HG03342 (cell line): Measurements from ENCODE around the gene DIP2C.
"Not testable (repeated sequence)": the region's sequence is repeated elsewhere in the genome, so short reads cannot be mapped to it uniquely, and the experiment has no call there.

Experiments
- ATAC-seq: cut with Tn5 transposase; IDR thresholded peaks from one replicate; pipeline ENCODE4 v1.9.1; 2021; ENCODE audit warnings: mild to moderate bottlenecking, moderate library complexity; ENCODE audit not compliant: unreplicated experiment

Gene DIP2C

DNA sequence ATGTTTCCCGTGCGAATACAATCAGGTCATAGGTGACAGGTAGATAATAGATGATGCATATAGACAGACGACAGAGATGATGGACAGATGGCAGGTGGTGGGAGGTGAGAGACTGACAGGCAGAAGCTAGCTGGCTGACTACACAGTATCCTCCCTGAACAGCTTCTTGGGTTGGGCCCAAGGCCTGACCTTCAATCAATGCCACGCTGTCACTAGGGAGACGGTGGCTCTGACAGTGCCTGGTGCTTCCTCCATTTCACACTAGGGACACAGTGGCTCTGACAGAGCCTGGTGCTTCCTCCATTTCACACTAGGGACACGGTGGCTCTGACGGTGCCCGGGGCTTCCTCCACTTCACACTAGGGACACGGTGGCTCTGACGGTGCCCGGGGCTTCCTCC lies 200.1 kb downstream of the DIP2C start:
- ATAC-seq, result no peak

DNA sequence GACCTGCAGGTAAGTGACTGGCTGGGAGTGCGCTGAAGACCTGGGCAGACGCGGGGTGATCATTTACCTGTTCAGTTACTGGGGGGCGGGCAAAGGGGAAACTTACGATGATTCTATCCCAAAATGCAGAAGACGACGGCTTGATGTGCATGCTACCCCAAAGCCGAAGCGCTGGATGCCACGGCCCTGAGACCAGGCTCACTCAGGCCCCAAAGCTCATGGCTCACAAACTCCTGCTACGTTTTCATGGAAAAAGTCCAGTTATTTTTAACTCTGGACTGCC lies 200.6 kb downstream of the DIP2C start:
- ATAC-seq, result no peak

DNA sequence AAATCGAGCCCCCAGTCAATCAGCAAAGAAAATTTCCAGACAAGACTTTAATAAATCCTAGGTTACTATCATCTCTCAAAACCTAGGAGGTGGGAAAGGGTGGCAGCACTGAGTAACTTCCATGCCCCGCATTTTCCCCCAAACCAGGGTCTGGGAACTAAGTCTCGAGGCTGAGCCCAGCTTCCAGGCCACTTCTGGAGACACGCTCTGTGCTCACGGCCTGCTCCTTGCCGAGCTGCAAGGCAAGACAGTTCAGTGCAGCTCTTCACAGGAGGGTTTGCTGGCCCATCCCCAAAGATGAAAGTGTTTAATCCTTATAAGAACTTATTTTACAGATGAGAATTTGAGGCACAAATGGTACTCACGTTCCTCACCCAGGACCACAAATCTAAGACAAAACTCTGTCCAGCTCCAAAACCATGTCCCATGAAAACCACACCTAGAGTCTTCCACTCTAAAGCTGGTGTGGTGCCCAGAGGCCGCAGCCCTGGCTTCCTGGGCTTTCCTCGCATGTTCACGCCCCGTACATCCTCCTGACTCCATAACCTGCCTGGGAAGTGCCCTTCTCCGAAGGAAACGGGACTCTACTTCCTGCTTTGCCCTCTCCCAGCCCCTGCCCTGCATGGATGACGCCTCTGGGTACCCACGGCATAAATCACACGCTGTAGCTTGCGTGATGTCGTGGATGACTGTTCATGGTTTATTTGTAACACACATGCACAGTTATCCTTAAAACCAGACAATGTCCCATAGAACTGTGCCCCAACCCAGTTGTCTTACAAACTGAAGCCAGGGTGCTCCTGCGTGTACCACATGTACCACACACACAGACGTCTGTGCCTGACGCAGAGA lies 201.2 kb downstream of the DIP2C start:
- no peak for ATAC-seq

DNA sequence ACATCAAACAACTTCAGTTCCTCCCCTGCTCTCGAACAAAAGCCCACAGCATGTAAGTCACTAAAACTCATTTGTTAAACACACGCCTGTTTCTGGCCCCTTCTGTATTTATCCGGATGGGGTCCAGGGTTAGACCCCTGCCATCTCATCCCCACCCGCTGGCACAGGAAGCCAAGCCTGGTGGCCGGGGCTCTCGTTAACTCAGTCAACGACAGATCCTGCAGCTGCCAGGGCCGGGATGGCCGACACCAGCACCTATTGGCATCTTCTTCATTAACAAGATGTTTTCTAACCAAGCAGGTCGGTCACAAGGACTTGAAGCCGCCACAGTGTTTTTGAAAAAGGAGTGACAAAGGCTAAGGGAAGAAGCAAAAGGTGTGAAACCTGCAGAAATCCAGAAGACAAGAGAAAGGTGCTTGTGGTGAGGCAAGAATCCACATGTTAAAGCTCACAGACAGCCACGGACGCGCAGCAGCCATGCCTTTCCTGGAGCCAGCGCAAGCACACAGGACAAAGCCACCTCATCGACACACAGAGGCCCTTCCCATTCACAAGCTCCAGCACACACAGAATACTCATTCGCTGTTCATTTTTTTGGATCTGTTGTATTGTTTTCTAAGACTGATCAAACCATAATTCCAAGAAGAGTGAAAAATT lies 202.7 kb downstream of the DIP2C start:
- no peak for ATAC-seq

DNA sequence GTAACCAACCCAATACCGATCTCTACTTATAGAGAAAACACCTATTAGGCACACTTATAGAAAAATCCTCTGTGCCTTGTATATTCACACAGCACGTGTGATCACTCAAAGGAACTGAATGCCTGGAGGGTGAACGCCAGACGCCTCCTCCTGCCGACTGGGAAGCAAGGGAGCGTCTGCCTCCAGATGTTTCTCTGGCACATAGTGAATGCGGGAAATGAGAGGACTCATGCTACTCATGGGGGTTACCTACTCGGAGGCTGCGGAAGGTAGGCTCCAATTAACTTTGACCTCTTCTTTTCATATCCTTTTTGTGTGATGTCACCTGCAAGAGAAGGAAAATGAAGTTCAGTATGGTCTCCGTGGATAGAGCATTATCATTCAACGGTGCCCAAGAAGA lies 203.3 kb downstream of the DIP2C start:
- ATAC-seq, result no peak

DNA sequence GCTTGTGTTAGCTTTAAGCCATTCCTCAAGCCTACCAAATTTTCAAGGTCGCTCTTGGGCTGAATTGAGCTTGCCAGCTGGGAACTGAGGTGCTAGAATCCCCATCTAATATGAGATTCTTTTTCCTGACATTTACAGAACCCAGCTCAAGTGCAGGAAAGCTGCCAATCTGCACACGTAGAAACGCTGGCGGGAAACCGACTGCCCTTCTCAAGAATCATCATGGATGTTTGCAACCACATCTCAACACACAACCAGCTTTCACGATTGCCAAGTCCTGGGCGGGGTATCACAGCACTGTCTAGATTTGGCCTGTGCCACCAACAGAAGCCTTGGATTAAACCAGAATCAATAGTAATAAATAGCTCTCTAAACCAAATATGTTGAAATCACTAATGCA lies 203.7 kb downstream of the DIP2C start:
- no peak for ATAC-seq

DNA sequence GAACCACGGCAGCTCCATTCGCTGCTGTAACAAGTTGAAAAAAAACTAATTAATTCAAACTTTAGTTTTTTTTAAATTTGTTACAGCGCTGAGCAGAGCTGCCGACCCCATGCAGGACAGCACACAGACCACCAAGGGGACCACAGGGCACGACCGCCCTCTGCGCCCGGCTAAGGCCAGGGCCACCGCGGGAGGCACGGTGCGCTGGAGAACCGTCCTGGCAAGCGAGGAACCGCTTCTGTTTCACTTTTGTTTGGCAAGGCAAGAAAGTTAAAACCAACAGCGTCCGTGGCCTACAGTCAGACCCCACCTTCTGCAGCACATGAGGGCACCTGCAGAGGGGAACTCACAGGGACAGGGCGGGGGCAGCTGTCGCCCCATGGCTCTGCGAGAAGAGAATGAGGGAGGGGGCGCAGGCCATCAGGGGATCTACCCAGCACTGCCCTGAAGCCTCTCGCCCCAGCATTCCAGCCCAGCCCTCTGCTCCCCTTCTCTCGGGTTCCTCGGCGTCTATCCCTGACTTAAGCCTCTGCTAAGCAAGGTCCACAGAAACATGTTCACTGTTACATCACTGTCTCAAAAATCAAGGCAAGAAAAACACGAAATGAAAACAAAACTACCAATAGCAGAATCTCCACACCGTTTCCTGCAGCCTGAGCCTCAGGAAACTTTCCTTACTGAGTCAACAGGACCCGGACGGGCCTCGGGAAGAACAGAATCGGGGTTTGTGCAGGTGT lies 204.4 kb downstream of the DIP2C start:
- ATAC-seq, result no peak

DNA sequence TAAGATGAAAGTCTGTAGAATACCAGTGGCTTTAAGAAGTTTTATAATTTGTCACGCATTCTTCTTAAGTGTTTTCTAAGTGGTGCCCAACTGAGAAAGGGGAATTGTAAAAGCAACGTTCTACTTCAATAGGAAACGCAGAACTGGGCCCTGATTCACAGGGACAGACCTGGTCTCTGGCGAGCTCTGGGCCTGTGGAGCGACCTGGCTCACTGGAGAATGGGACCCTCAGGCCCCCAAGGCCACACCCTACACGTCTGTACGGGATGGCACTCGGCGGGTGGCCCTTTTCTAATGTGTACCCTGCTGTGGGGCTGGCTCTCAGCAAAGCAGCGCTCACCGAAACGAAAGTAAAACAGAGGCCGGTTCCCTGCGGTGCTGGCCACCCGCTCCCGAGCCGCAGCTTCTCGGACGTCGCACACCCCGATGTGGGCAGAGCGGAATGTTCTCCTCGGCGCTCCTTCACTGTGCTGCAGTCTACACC lies 205.0 kb downstream of the DIP2C start:
- no peak for ATAC-seq

DNA sequence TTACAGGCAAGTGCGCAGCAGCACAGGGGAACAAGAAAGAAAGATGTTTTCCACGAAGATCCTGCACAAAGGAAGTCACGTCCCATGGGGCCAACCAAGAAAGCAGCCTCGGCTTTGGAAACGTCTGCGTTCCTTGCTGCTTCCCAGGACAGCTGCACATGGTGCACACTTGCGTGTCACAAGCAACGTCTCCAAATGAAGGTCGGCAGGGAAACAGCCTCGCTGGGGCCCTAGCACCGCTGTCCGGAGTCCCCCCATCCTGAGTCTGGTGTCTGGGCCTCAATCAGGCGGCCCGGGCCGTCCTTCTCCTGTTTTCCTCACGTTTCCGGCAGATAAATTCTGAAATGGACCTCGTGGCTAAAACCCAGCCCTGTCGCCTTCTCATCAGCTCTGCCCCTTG lies 206.2 kb downstream of the DIP2C start:
- no peak for ATAC-seq

DNA sequence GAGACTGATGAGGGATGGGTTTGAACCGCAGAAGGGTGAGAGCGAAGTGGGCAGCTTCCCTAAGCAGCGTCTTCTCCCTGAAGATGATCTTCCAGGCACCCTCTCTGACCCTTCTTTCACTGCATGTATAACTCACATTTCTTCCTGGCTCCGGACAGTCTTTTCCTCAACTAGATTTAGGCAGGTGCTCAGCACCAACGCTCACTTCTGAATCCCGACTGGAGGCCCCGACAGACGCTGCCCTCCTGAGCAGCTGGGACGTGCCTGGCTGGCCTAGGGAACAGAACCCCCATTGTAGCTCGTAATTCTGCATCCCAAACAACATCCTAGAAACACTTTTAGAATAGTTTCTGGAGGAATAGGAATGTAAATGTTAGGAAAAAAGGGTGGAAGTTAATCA lies 206.6 kb downstream of the DIP2C start:
- ATAC-seq, result no peak

DNA sequence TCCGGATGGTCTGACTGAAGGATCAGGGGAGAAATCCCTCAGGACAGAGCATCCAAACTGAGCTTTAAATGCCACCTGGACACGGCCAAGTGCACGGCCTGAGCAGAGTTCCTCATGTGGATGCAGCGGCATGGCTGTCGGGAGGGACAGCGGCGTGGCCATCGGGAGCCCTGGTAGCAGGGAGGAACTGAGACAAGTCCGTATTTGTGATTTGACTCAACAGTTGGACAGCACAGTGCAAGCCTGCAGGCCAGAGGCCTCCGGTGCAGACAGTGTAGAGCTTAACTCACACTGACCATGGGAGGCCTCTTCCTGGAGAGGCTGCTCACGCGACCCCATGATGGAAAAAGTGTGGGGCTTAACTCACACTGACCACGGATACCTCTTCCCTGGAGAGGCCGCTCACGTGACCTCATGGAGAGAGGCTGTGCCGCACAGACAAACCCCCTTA lies 207.4 kb downstream of the DIP2C start:
- ATAC-seq, result no peak

DNA sequence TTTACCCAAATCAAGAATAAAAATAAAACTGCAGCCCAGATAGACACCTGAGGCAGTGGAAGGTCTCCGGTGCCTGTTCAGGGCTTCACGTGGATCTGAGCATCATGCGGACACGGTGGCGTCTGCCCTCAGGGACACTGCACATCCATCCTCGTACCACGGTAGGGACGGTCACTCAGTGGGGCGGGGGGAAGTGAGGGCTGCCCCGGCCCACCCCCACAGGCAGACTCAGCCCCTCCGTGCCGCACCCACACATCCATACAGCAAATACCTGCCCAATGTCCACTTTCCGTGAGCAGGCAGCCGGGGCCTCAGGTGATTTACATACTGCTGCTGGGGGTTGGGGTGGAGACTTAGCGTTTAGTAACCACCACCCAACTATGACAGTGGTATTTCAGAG lies 207.8 kb downstream of the DIP2C start:
- ATAC-seq, result no peak

DNA sequence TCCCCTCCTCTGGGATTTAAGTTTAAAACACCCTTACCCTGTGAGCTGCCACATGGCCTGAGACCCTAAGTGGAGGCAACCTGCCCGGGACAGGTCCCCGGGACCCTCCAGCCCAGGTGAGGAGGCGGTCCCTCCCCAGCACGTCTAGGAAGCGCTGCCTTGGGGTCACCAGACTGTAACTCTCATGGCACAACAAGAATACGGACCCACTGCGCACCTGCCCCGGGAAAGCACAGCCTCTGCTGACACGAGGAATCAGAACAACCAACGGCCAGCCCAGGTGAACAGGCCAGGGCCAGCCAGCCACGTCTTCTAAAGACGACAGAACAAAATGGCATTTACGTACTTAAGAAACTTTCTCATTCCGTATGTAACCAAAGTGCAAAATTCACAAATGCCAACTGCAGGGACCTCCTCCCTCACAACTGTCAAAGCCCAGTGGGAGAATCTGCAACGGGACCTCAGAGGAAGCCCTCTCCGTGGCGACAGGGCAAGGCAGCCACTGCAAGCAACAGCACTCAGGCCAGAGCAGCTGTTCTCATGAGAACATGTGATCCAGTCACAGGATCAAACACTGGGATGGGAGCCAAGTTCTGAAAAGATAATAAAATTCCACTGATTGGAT lies 208.4 kb downstream of the DIP2C start:
- ATAC-seq, result no peak

DNA sequence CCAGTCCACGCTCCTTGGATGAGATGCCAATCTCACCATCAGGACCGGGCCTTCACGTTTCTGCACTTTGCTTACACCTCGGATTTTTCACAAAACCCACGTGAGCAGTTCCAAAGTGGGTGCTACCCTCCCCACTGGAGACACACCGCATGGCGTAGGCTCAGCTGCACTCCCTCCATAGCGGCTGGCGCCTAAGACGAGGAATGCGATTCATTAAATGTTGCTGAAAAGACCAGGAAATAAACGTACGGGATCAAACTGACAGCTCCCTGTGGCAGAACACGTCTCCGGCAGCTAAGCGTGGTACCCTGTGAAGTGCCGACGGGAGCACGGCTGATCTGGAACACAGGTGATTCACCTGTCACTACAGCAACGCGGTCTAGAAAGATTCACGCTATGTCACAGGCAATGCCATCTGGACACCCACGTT lies 209.0 kb downstream of the DIP2C start:
- no peak for ATAC-seq

DNA sequence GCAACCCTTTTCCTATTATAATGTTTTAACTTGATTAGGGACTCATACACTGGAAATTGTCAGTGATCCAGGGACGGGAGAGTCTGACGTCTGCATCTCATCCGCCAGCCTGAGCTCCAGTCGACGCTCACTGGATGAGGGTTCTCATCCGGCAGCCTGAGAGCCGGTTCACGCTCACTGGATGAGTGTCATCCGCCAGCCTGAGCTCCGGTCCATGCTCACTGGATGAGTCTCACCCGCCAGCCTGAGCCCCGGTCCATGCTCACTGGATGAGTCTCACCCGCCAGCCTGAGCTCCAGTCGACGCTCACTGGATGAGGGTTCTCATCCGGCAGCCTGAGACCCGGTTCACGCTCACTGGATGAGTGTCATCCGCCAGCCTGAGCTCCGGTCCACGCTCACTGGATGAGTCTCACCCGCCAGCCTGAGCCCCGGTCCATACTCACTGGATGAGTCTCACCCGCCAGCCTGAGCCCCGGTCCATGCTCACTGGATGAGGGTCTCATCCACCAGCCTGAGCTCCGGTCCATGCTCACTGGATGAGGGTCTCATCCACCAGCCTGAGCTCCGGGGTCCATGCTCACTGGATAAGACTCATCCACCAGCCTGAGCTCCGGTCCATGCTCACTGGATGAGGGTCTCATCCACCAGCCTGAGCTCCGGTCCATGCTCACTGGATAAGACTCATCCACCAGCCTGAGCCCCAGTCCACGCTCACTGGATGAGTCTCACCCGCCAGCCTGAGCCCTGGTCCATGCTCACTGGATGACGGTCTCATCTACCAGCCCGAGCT lies 209.6 kb downstream of the DIP2C start:
- not testable (repeated sequence) for ATAC-seq

DNA sequence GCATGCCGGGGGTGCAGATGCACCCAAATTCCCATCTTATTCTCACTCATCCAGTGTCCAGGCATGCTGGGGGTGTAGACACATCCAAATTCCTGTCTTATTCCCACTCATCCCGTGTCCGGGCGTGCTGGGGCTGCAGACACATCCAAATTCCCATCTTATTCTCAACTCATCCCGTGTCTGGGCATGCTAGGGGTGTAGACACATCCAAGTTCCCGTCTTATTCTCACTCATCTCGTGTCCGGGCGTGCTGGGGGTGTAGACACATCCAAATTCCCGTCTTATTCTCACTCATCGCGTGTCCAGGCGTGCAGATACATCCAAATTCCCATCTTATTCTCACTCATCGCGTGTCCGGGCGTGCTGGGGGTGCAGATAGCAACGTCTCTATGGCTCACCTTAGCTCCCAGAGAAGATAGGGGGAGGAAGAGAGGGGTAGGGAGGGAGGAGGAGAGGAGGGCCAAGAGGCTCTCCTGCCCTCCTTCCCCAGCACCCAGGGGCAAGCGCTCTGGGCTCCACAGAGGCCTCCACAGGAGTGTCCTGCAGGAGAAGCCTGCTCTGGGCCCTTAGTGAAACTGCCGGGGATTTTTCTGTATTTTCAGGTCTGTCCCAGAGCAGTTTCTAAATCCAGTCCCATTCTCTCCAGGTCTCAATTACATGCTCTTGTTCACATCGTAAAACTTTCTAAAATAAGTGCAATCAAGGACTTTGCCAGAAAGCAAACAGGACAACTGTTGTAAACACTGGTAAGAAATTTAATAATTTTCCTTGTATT lies 210.8 kb downstream of the DIP2C start:
- no peak for ATAC-seq

DNA sequence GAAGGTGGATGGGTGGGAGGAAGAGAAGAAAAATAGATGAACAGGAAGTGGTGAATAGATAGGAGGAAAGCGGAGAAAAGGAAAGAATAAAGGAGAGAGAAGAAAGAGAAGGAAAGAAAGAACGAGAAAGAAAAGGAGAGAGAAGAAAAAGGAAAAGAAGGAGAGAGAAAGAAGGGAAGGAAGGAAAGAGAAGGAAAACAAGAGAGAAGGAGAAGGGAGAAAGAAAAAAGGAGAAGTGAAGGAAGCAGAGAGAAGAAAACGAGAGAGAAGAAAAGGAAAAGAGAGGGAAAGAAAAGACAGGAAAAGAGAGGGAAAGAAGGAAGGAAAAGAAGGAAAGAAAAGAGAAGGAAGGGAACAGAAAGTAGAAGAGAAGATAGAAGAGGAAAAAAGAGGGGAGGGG lies 211.8 kb downstream of the DIP2C start:
- no peak for ATAC-seq

DNA sequence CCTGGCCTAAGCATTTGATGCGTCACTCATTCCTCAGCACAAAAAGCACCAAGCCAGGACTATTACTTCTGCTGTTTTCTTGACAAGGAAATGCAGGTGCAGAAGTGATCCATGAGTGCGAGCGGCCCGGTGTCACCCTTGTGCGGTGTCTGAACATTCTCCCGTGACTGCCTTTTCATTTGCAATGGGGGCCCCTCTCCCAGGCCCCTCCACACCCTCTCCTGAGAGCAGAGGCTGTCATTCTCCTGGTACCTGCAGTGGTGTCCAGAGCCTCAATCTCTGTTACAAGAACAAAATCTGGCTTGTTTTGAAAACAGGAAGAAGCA lies 213.1 kb downstream of the DIP2C start:
- no peak for ATAC-seq

DNA sequence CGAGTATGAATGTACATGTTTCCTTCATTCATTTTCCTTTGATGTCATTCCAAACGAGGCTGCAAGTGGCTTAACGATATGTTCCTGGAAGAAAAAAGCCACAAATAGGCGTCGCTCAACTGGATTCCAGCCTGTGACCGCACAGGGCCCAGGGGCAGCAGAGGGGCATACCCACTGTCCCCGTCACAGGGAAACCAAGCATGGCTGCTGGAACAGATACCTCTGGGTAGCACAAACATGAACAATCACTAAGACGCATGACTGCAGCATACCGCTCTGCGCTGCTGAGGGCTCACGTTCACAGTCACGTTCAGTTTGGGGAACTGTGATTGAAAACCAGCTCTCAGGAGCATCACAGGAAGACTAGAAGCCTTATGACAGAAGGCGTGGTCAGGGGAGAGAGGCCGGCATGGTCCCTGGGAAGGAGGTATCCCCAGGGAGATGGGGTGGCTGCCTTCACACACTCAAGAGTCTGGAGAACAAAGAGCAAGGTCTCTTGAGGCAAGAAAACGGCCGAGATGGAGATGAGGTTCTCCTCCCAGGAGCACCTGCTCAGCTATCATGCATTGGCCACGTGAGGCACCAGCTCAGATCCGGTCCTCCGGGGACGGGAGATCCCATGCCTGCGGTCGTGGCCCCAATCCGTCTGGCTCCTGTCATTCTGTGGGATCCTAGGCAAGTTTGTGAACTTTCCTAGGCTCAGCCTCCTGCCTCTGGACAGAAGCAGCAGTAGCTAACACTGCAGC lies 213.6 kb downstream of the DIP2C start:
- ATAC-seq, result no peak
